Measurements from ENCODE around the gene PARK7.

Gene PARK7

DNA sequence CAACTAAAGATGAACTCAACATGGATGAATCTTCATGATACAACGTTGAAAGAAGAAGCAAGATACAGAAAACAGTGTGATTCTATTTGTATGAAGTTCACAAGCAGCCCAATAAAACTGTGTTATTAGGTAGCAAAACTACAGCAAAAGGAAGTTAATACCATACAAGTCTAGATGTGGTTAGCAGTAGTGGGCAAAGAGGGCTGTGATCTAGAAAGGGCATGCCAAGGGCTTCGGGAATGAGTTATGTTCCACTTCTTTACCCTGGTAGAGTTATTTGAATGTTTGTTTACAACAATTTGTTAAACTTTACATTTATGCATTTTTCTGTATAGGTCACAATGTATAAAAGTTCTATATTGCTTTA, 30.1 kb upstream of the PARK7 start:
- in situ Hi-C loops (cut with MboI; ENCODE audit: low pct_unique_long_range_greater_than_20kb, low sequenced_read_pairs, unreplicated experiment): no loop called here
- TF ChIP-seq, protein P1, sequence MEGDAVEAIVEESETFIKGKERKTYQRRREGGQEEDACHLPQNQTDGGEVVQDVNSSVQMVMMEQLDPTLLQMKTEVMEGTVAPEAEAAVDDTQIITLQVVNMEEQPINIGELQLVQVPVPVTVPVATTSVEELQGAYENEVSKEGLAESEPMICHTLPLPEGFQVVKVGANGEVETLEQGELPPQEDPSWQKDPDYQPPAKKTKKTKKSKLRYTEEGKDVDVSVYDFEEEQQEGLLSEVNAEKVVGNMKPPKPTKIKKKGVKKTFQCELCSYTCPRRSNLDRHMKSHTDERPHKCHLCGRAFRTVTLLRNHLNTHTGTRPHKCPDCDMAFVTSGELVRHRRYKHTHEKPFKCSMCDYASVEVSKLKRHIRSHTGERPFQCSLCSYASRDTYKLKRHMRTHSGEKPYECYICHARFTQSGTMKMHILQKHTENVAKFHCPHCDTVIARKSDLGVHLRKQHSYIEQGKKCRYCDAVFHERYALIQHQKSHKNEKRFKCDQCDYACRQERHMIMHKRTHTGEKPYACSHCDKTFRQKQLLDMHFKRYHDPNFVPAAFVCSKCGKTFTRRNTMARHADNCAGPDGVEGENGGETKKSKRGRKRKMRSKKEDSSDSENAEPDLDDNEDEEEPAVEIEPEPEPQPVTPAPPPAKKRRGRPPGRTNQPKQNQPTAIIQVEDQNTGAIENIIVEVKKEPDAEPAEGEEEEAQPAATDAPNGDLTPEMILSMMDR (IDR thresholded peaks at IDR 0.05; ENCODE audit: extremely low read depth, insufficient read depth, missing control alignments): no peak
- DNase-seq (ENCODE audit: low spot score): no peak

- DNase-seq (ENCODE audit: low spot score): no peak
- TF ChIP-seq, protein P1 (IDR thresholded peaks at IDR 0.05; ENCODE audit: extremely low read depth, insufficient read depth, missing control alignments): no peak
- in situ Hi-C loops (cut with MboI; ENCODE audit: low pct_unique_long_range_greater_than_20kb, low sequenced_read_pairs, unreplicated experiment): no loop called here
These were observed 28.9 kb upstream of the PARK7 start for GRCh38 chr1:7932524-7933138.

DNA sequence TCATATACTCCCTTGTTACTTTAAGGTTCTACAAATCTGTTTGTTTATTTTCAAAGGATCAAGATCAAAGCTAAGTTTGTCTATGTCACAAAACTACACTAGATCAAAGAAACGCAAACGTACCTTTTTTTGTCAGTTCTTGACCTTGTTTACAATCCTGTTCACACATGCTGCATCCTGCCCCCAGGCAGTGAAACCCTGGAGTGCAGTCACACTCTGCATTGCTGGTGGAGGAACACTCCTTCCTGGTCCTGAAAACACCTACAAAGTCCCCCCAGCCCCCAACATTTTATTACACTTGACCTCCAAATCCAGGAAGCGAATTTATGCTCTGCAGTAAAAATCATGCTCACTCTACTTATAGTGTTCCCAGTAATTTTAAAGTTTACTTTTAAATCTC, 23.4 kb upstream of the PARK7 start:
- no peak for DNase-seq (ENCODE audit: low spot score)
- in situ Hi-C loops (cut with MboI; ENCODE audit: low pct_unique_long_range_greater_than_20kb, low sequenced_read_pairs, unreplicated experiment): no loop called here

GRCh38 chr1:7940034-7940433, 21.5 kb upstream of the PARK7 start:
- in situ Hi-C loops (cut with MboI; ENCODE audit: low pct_unique_long_range_greater_than_20kb, low sequenced_read_pairs, unreplicated experiment): no loop called here
- TF ChIP-seq, protein P1 (IDR thresholded peaks at IDR 0.05; ENCODE audit: extremely low read depth, insufficient read depth, missing control alignments): no peak
- no peak for DNase-seq (ENCODE audit: low spot score)

More for the DNA sequence above, 23.4 kb upstream of the PARK7 start:
- TF ChIP-seq, protein P1 (IDR thresholded peaks at IDR 0.05; ENCODE audit: extremely low read depth, insufficient read depth, missing control alignments): no peak

GRCh38 chr1:7940745-7941436, 20.6 kb upstream of the PARK7 start, which contains the start of gene TNFRSF9:
Gene TNFRSF9 (minus strand): TSS chr1:7940839. CDS start chr1:7939994, 845 bp downstream.
- in situ Hi-C loops (cut with MboI; ENCODE audit: low pct_unique_long_range_greater_than_20kb, low sequenced_read_pairs, unreplicated experiment): no loop called here
- TF ChIP-seq, protein P1 (IDR thresholded peaks at IDR 0.05; ENCODE audit: extremely low read depth, insufficient read depth, missing control alignments): no peak
- DNase-seq (ENCODE audit: low spot score): peak; percentile 83

- TF ChIP-seq, protein P1 (IDR thresholded peaks at IDR 0.05; ENCODE audit: extremely low read depth, insufficient read depth, missing control alignments): no peak
- in situ Hi-C loops (cut with MboI; ENCODE audit: low pct_unique_long_range_greater_than_20kb, low sequenced_read_pairs, unreplicated experiment): no loop called here
- DNase-seq (ENCODE audit: low spot score): no peak
These were observed 20.1 kb upstream of the PARK7 start for GRCh38 chr1:7941437-7941793.

Data from GM13977 (cell line).